HG03280 (cell line): Measurements from ENCODE around the gene GOLGA1.
"Not testable (repeated sequence)": the region's sequence is repeated elsewhere in the genome, so short reads cannot be mapped to it uniquely, and the experiment has no call there.

ENCODE experiments used
- ATAC-seq: cut with Tn5 transposase; IDR thresholded peaks from one replicate; pipeline ENCODE4 v1.9.1; 2021; ENCODE audit warnings: mild to moderate bottlenecking, moderate library complexity; ENCODE audit not compliant: unreplicated experiment

The GOLGA1 gene

DNA sequence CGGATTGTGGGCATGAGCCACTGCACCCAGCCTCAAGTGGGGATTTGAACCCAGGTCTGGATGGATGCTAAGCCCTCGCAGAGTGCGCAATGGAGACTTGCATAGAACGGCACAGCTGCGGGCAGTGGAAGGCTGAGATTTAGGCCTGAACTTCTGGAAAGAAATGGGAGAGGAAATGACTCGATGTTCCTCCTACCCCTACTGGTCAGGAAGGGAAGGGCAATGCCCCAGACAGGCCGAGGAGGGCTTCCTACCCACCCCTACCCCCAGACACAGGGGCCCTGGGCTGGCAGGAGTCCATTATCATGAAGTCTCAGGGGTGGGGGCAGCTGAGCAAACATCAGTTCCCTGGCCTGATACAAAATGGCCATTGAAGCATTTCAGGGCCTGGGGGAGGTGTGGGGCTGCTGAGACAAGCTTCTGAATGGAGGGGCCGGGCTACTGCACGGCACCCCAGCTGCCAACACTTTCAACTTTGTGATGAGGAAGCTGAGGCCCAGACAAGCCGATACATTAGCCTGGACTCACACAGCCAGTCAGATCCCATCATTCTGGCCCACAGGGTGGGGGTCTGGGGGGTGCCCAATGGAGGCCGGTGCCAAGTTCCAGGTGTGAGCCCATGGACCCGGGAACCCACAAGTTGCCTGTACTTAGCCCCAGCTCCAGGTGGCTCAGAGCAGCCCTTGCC lies 101.1 kb downstream of the GOLGA1 start:
- ATAC-seq: no peak

DNA sequence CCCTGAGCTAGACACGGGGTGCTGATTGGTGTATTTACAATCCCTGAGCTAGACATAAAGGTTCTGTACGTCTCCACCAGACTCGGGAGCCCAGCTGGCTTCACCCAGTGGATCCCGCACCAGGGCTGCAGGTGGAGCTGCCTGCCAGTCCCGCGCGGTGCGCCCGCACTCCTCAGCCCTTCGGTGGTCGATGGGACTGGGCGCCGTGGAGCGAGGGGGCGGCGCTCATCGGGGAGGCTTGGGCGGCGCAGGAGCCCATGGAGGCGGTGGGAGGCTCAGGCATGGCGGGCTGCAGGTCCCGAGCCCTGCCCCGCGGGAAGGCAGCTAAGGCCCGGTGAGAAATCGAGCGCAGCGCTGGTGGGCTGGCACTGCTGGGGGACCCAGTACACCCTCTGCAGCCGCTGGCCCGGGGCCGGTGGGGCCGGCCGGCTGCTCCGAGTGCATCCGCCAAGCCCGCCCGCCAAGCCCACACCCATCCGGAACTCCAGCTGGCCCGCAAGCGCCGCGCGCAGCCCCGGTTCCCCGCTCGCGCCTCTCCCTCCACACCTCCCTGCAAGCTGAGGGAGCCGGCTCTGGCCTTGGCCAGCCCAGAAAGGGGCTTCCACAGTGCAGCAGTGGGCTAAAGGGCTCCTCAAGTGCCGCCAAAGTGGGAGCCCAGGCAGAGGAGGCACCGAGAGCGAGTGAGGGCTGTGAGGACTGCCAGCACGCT lies 102.2 kb downstream of the GOLGA1 start:
- ATAC-seq: not testable (repeated sequence)

DNA sequence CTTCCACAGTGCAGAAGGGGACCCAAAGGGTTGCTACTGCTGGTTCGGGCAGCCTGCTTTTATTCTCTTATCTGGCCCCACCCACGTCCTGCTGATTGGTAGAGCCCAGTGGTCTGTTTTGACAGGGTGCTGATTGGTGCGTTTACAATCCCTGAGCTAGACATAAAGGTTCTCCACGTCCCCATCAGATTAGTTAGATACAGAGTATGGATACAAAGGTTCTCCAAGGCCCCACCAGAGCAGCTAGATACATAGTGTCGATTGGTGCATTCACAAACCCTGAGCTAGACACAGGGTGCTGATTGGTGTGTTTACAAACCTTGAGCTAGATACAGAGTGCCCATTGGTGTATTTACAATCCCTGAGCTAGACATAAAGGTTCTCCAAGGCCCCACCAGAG lies 102.8 kb downstream of the GOLGA1 start:
- ATAC-seq: not testable (repeated sequence)

DNA sequence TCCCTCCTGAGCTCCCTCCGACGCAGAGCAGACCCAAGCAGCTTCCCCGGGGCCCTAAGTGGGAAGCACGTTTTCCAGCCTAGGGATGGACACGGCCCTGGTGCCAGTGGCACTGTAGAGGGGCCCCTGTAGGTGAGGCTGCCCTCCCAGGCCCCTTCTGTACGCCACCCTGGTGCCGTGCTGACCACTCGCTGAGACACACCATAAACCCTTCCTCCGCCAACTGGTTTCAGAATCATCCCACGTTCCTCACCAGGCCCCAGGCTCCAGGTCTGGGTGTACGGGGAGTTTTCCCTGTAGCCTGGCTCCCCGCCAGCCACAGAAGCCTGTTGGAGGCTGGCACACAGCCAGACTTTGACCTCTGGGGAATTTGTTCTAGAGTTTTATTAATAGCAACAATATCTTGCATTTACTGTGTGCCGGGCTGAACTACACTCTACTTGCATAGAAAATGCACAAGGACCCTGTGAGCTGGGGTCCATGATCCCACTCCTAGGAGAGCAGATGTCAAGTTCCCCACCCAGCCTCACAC lies 105.8 kb downstream of the GOLGA1 start:
- no peak for ATAC-seq

DNA sequence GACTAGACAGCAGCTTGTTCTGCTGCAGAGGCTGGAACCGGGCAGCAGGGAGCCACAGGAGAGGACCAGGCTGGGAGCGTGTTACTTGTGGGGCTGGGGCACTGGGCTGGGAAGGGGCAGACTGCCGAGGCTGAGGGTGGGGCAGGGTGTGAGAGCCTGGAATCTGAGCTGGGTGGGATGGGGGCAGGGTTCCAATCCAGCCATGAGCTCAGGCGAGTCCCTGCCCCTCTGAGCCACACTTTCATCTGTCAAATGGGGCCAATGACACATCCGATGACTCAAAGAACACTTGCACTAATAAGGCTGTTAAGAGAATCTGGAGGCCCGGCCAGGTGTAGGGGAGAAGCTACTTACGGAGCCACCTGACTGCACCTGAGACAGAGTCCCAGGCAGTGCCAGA lies 106.3 kb downstream of the GOLGA1 start:
- no peak for ATAC-seq

DNA sequence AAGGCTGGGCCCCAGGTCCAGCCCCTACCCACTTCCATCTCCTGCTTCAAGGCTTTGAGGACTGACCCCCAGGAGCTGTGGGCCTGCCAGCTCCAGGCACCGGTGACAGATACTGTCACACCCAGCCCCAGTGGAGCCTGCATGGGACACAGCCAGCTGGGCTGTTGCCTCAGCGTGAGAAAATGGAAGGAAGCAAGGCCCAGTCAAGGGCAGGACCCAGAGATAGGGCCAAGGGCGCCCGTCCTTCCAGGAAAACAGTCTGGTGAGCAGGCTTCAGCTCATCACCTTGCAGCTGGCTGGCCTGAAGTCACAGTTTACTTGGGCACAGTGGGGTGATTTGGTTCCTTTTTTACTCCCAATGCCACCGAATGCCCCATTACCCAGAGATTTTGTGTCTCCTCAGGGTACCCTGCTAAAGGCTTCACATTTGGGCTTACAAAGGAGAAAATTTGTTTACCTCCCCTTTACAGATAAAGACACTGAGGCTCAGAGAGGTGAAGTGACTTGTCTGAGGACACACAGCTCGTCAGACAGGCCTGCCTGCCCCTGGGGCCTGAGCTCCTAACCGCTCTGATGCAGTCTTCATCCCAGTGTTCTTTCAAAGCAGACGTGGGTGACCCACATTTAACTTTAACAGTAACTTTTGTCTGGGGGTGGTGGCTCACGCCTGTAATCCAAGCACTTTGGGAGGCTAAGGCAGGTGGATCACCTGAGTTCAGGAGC lies 109.1 kb downstream of the GOLGA1 start:
- ATAC-seq: no peak

DNA sequence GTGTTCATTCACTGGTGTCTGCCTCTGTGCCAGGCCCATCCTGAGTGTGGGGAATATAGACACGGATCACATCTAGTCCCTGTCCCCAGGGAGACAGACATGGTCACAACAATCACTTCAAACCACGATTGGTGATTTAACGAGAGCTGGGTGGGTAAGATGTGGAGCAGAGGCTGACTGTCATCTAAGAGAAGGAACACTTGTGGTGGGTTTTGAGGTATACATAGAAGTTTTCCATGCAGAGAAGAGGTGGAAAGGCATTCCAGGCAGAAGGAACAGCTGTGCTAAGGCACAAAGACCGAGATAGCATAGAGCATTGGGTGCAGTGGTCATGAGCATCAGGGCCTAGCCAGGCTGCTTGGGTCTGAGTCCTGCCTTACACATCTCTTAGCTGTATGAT lies 110.3 kb downstream of the GOLGA1 start:
- no peak for ATAC-seq

DNA sequence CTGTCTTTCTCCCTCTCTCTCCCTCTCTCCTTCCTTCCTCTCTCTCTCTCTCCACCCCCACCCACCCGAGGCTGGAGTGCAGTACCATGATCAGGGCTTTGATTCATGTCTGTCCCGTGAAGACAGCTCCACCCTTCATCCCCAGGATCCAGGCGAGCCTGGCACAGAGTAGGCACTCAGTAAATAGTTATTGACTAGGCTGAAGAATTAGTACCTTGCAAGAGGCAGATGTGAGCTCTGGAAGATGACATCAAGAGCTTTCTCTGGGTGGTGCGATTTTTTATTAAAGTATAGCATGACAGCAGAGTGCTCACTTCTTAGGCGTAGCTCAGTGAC lies 111.6 kb downstream of the GOLGA1 start:
- ATAC-seq: no peak

DNA sequence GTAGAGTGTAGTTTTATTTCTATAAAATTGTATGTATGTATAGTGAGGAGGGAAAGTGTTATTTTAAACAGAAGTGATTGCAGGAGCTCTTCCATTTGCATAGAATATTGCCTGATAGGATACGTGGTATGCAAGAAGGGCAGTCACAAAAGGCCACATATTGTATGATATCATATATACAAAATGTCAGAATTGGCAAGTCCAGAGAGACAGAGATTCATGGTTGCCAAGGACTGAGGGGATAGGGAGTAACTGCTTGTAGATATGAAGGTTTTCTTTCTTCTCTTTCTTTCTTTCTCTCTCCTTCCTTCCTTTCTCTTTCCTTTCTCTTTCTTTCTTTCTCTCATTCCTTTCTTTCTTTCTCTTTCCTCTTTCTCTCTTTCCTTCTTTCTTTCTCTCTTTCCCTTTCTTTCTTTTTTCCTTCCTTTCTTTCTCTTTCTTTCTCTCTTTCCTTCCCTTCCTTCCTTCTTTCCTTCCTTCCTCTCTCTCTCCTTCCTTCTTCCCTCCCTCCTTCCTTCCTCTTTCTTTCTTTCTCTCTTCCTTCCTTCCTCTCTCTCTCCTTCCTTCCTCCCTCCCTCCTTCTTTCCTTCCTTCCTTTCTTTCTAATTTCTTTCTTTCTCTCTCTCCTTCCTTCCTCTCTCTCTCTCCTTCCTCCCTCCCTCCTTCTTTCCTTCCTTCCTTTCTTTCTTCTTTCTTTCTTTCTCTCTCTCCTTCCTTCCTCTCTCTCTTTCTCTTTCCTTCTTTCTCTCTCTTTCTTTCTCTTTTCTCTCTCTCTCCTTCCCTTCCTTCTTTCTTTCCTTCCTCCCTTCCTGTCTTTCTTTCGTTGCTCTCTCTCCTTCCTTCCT lies 112.2 kb downstream of the GOLGA1 start:
- ATAC-seq: no peak
